Large intestine (tissue), 3 donors: ENCODE data around the gene ZBTB7B. TPM values are rescaled to one million over a fixed set of nuclear protein-coding genes. Genes with fewer than 3 reads are reported as not detected.
"Not testable (repeated sequence)": the region's sequence is repeated elsewhere in the genome, so short reads cannot be mapped to it uniquely, and the experiment has no call there.

Source experiments
- DNase-seq, 2 donors: peaks; one replicate each; pipeline versions ENCODE4 v3.0.0 to v3.0.0-alpha.2; 2013
- H3K27ac ChIP-seq: one replicate; pipeline ENCODE4 v1.5.1; 2013; ENCODE audit warnings: low read length
- H3K27me3 ChIP-seq: 2 replicates; pipeline ENCODE4 v1.6.1; 2013; ENCODE audit warnings: low read length; ENCODE audit not compliant: control insufficient read depth, insufficient read depth
- H3K36me3 ChIP-seq: 2 replicates; pipeline ENCODE4 v1.6.1; 2013; ENCODE audit warnings: low read length; ENCODE audit not compliant: control insufficient read depth, insufficient read depth
- H3K4me1 ChIP-seq: one replicate; pipeline ENCODE4 v1.6.1; 2013; ENCODE audit warnings: low read length; ENCODE audit not compliant: control insufficient read depth, insufficient read depth
- H3K4me3 ChIP-seq: one replicate; pipeline ENCODE4 v1.5.1; 2013; ENCODE audit warnings: low read length
- H3K9me3 ChIP-seq: one replicate; pipeline ENCODE4 v1.6.1; 2013; ENCODE audit warnings: mild to moderate bottlenecking, low read depth, low read length, moderate library complexity; ENCODE audit not compliant: control insufficient read depth
- WGBS: methylation state at CpG from one replicate; pipeline ENCODE4 v1.1.5; 2013; ENCODE audit warnings: low lambda C conversion rate; ENCODE audit not compliant: insufficient coverage; 5-methylcytosine and 5-hydroxymethylcytosine counted together
- polyA plus RNA-seq: library from polyadenylated mRNA; unstranded; fragments of 120-200 nt; gene quantifications from one replicate; pipeline ENCODE4 v1.2.1, GENCODE V29; 2013

The ZBTB7B gene
- polyA plus RNA-seq, 1 donor = 45.1 TPM

GRCh38 chr1:154974102-154974807, 28.3 kb upstream of the ZBTB7B start, which contains the start of gene CKS1B:
TSS of gene CKS1B (plus strand) at chr1:154974681. CDS start at chr1:154974746, 65 bp downstream.
- H3K27ac ChIP-seq = peak within 1 kb of the TSS; percentile 100
- 0% methylated on average over 6 of the region's 47 CpGs for WGBS
- H3K36me3 ChIP-seq = peaks cover 11% of the 10 kb centered on the region
- H3K4me1 ChIP-seq = peaks cover 38% of the 10 kb centered on the region
- H3K4me3 ChIP-seq = peak within 1 kb of the TSS; percentile 80
- DNase-seq = peak; percentile 100
- no peaks in the 10 kb centered on the region for H3K27me3 ChIP-seq
- H3K9me3 ChIP-seq = no peaks in the 10 kb centered on the region

GRCh38 chr1:154974808-154975408, 27.7 kb upstream of the ZBTB7B start:
- peaks cover 12% of the 10 kb centered on the region for H3K36me3 ChIP-seq
- 0% methylated on average over 4 of the region's 30 CpGs for WGBS
- H3K4me1 ChIP-seq = peaks cover 37% of the 10 kb centered on the region
- DNase-seq = peak; percentile 96 to 98
- H3K9me3 ChIP-seq = no peaks in the 10 kb centered on the region
- H3K4me3 ChIP-seq = peak overlapping the region; percentile 80
- H3K27ac ChIP-seq = peak overlapping the region; percentile 100
- no peaks in the 10 kb centered on the region for H3K27me3 ChIP-seq

- peak; percentile 58 to 84 for DNase-seq
- peak overlapping the region; percentile 100 for H3K27ac ChIP-seq
- H3K4me1 ChIP-seq = peaks cover 31% of the 10 kb centered on the region
- WGBS = 0% methylated on average over 4 of the region's 24 CpGs
- H3K27me3 ChIP-seq = no peaks in the 10 kb centered on the region
- no peaks in the 10 kb centered on the region for H3K9me3 ChIP-seq
- peak overlapping the region; percentile 80 for H3K4me3 ChIP-seq
- H3K36me3 ChIP-seq = peaks cover 10% of the 10 kb centered on the region
Measured at GRCh38 chr1:154975409-154976059, 27.1 kb upstream of the ZBTB7B start.

GRCh38 chr1:154977762-154978161, 24.8 kb upstream of the ZBTB7B start:
- H3K4me1 ChIP-seq = peaks cover 17% of the 10 kb centered on the region
- H3K27ac ChIP-seq, DNase-seq, H3K4me3 ChIP-seq, H3K9me3 ChIP-seq, H3K27me3 ChIP-seq, H3K36me3 ChIP-seq: not testable (repeated sequence)
- no CpG with 5 or more reads among the region's 3 CpGs for WGBS

GRCh38 chr1:154978360-154978759, 24.2 kb upstream of the ZBTB7B start:
- Histone ChIP-seq H3K9me3 (no peaks in the 10 kb centered on the region), H3K27ac (no peak overlapping the region), H3K4me1 (peaks cover 13% of the 10 kb centered on the region), H3K4me3 (no peak overlapping the region), H3K36me3 (peaks cover 10% of the 10 kb centered on the region), H3K27me3 (no peaks in the 10 kb centered on the region)
- no peak for DNase-seq
- no CpG with 5 or more reads among the region's 3 CpGs for WGBS

- peaks cover 5% of the 10 kb centered on the region for H3K4me1 ChIP-seq
- no peaks in the 10 kb centered on the region for H3K27me3 ChIP-seq
- no peak for DNase-seq
- no peaks in the 10 kb centered on the region for H3K9me3 ChIP-seq
- no CpG with 5 or more reads among the region's 6 CpGs for WGBS
- peaks cover 15% of the 10 kb centered on the region for H3K36me3 ChIP-seq
- H3K27ac ChIP-seq = no peak overlapping the region
- no peak overlapping the region for H3K4me3 ChIP-seq
Measured at GRCh38 chr1:154982341-154982740, 20.3 kb upstream of the ZBTB7B start.

GRCh38 chr1:154982897-154983648, 19.5 kb upstream of the ZBTB7B start, which contains the start of gene FLAD1:
TSS of gene FLAD1 (plus strand) at chr1:154983344. CDS start at chr1:154983695, 351 bp downstream.
- H3K36me3 ChIP-seq = peaks cover 22% of the 10 kb centered on the region
- H3K27me3 ChIP-seq = no peaks in the 10 kb centered on the region
- peaks cover 5% of the 10 kb centered on the region for H3K4me1 ChIP-seq
- no peaks in the 10 kb centered on the region for H3K9me3 ChIP-seq
- peak within 1 kb of the TSS; percentile 46 for H3K27ac ChIP-seq
- H3K4me3 ChIP-seq = peak within 1 kb of the TSS; percentile 86
- DNase-seq = peak; percentile 98 to 100
- WGBS = 0% methylated on average over 3 of the region's 26 CpGs

GRCh38 chr1:154983776-154984466, 18.7 kb upstream of the ZBTB7B start:
- DNase-seq = peak in 1 of 2 donors; percentile 28
- Histone ChIP-seq H3K9me3 (no peaks in the 10 kb centered on the region), H3K4me3 (peak overlapping the region; percentile 86), H3K4me1 (peaks cover 8% of the 10 kb centered on the region), H3K36me3 (peaks cover 26% of the 10 kb centered on the region), H3K27ac (peak overlapping the region; percentile 46), H3K27me3 (no peaks in the 10 kb centered on the region)
- no CpG with 5 or more reads among the region's 17 CpGs for WGBS

GRCh38 chr1:154986736-154987135, 15.9 kb upstream of the ZBTB7B start:
- not testable (repeated sequence) for H3K9me3 ChIP-seq, H3K4me3 ChIP-seq, DNase-seq, H3K27ac ChIP-seq, H3K27me3 ChIP-seq
- WGBS = no CpG with 5 or more reads among the region's 4 CpGs
- Histone ChIP-seq H3K4me1 (peaks cover 17% of the 10 kb centered on the region), H3K36me3 (peaks cover 38% of the 10 kb centered on the region)
